Uterus (tissue), 4 donors: ENCODE measurements around the gene CELSR1. TPM values are rescaled to one million over a fixed set of nuclear protein-coding genes. Genes with fewer than 3 reads are reported as not detected.
"Not testable (repeated sequence)": the region's sequence is repeated elsewhere in the genome, so short reads cannot be mapped to it uniquely, and the experiment has no call there.

Source experiments
- DNase-seq, 2 donors: peaks; one replicate each; pipeline ENCODE4 v3.0.0-alpha.2; 2019 to 2020
- H3K27ac ChIP-seq, 2 donors: fragments of 200-600 bp; sonication (generic); 1 replicate in 1 of 2; 2 replicates in 1 of 2; pipeline ENCODE4 v1.5.1; 2016 to 2018
- H3K27me3 ChIP-seq, 2 donors: fragments of 200-600 bp; sonication (generic); one replicate each; pipeline ENCODE4 v1.5.1; 2018 to 2019; ENCODE audit warnings: control low read depth in 1 of 2
- H3K36me3 ChIP-seq, 2 donors: fragments of 200-600 bp; sonication (generic); one replicate each; pipeline ENCODE4 v1.5.1; 2019; ENCODE audit warnings: control low read depth in 1 of 2
- H3K4me1 ChIP-seq, 2 donors: fragments of 200-600 bp; sonication (generic); one replicate each; pipeline ENCODE4 v1.5.1; 2018 to 2019; ENCODE audit warnings: control low read depth in 1 of 2
- H3K4me3 ChIP-seq, 2 donors: fragments of 200-600 bp; sonication (generic); 1 replicate in 1 of 2; 2 replicates in 1 of 2; pipeline ENCODE4 v1.5.1; 2018 to 2019; ENCODE audit warnings: mild to moderate bottlenecking in 1 of 2
- H3K9me3 ChIP-seq, 2 donors: fragments of 200-600 bp; sonication (generic); one replicate each; pipeline ENCODE4 v1.5.1; 2019; ENCODE audit warnings: control low read depth in 1 of 2
- POLR2A ChIP-seq, 2 donors: fragments of 450-650 bp; IDR thresholded peaks; one replicate each; pipeline ENCODE4 v1.6.1; 2016; ENCODE audit warnings: antibody characterized with exemption in 2 of 2, mild to moderate bottlenecking in 1 of 2, moderate library complexity in 1 of 2
- intact Hi-C: fragments of 100-400 bp; cut with DNase I; formaldehyde crosslinking; loops from one replicate; pipeline ENCODE4 v1.15.1; 2023; ENCODE audit warnings: low total_unique reads
- total RNA-seq, 4 donors: library from RNA; depleted of rRNA in 3 of 4; stranded (reverse); fragments of >200 nt in 3 of 4; gene quantifications; one replicate each; pipeline versions ENCODE4 v1.1.0 to v1.2.4, GENCODE V29; 2014 to 2023
- TF ChIP-seq, protein P1 (sequence below), 4 experiments: fragments of 200-600 bp in 2 of 4; fragments of 450-650 bp in 2 of 4; sonication (generic) in 2 of 4; IDR thresholded peaks; one replicate each; pipeline ENCODE4 v1.5.1; 2016 to 2019; ENCODE audit warnings: antibody characterized with exemption in 4 of 4, mild to moderate bottlenecking in 2 of 4, moderate library complexity in 1 of 4
- donor health status: DM: yes; HTN: yes; CAD: no.

The CELSR1 gene
- total RNA-seq, 4 donors from 2014 or later: 1.5 to 15.8 (median 8.4) TPM

- Histone ChIP-seq H3K27ac (no peak overlapping the region), H3K27me3 (no peaks in the 10 kb centered on the region), H3K4me1 (no peaks in the 10 kb centered on the region), H3K4me3 (no peak overlapping the region), H3K36me3 (no peaks in the 10 kb centered on the region), H3K9me3 (no peaks in the 10 kb centered on the region)
- DNase-seq: no peak
- intact Hi-C loops: no loop called here
- no peak for TF ChIP-seq POLR2A (IDR thresholded peaks at IDR 0.05)
- TF ChIP-seq, protein P1, sequence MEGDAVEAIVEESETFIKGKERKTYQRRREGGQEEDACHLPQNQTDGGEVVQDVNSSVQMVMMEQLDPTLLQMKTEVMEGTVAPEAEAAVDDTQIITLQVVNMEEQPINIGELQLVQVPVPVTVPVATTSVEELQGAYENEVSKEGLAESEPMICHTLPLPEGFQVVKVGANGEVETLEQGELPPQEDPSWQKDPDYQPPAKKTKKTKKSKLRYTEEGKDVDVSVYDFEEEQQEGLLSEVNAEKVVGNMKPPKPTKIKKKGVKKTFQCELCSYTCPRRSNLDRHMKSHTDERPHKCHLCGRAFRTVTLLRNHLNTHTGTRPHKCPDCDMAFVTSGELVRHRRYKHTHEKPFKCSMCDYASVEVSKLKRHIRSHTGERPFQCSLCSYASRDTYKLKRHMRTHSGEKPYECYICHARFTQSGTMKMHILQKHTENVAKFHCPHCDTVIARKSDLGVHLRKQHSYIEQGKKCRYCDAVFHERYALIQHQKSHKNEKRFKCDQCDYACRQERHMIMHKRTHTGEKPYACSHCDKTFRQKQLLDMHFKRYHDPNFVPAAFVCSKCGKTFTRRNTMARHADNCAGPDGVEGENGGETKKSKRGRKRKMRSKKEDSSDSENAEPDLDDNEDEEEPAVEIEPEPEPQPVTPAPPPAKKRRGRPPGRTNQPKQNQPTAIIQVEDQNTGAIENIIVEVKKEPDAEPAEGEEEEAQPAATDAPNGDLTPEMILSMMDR (IDR thresholded peaks at IDR 0.05): no peak
Measured at GRCh38 chr22:46399251-46400024, 138.0 kb downstream of the CELSR1 start.

DNA sequence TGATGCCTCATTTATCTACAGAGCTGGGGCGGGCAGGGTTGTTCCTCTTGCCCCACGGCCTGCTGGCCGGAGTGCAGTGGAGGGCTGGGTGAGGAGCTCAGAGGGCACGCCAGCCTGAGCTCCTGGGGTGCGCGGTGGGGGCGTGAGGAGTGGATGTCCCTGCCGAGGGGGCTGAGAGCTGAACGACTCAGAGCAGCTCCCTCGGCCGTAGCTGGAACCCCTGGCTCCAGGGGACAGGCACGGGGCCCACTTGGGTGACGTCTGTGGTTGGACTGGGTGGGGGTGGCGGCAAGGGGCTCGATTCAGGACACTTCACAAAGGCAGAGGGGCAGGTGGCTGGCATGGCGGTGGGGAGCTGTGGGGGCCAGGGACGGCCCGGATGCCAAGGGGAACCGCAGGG lies 139.5 kb downstream of the CELSR1 start:
- H3K9me3 ChIP-seq: no peaks in the 10 kb centered on the region
- no peaks in the 10 kb centered on the region for H3K27me3 ChIP-seq
- no peak overlapping the region for H3K27ac ChIP-seq
- H3K36me3 ChIP-seq: no peaks in the 10 kb centered on the region
- H3K4me3 ChIP-seq: no peak overlapping the region
- DNase-seq: no peak
- no peaks in the 10 kb centered on the region for H3K4me1 ChIP-seq
- intact Hi-C loops: no loop called here
- TF ChIP-seq, protein P1 (IDR thresholded peaks at IDR 0.05): no peak
- no peak for TF ChIP-seq POLR2A (IDR thresholded peaks at IDR 0.05)

- intact Hi-C loops: no loop called here
- Histone ChIP-seq H3K4me1 (no peaks in the 10 kb centered on the region), H3K36me3 (no peaks in the 10 kb centered on the region)
Measured at GRCh38 chr22:46397514-46397913, 139.9 kb downstream of the CELSR1 start.

DNA sequence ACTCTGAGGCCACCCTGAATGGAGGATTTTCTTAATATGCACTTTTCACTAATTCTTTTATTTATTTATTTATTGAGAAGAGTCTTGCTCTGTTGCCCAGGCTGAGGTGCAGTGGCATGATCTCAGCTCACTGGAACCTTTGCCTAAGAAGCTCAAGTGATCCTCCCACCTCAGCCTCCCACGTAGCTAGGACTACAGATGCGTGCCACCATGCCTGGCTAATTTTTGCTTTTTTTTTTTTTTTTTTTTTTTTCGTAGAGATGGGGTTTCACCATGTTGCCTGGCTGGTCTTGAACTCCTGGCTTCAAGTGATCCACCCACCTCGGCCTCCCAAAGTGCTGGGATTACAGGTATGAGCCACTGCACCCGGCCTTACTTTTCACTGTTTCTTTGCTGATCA lies 140.4 kb downstream of the CELSR1 start:
- H3K4me3 ChIP-seq, H3K9me3 ChIP-seq, intact Hi-C loops, H3K4me1 ChIP-seq, H3K27me3 ChIP-seq, H3K27ac ChIP-seq, H3K36me3 ChIP-seq, DNase-seq: not testable (repeated sequence)

More at GRCh38 chr22:46397514-46397913, 139.9 kb downstream of the CELSR1 start:
- Histone ChIP-seq H3K4me3 (no peak overlapping the region), H3K27me3 (no peaks in the 10 kb centered on the region), H3K27ac (no peak overlapping the region), H3K9me3 (no peaks in the 10 kb centered on the region)
- no peak for DNase-seq
- TF ChIP-seq, protein P1 (IDR thresholded peaks at IDR 0.05): no peak
- TF ChIP-seq POLR2A (IDR thresholded peaks at IDR 0.05): no peak

DNA sequence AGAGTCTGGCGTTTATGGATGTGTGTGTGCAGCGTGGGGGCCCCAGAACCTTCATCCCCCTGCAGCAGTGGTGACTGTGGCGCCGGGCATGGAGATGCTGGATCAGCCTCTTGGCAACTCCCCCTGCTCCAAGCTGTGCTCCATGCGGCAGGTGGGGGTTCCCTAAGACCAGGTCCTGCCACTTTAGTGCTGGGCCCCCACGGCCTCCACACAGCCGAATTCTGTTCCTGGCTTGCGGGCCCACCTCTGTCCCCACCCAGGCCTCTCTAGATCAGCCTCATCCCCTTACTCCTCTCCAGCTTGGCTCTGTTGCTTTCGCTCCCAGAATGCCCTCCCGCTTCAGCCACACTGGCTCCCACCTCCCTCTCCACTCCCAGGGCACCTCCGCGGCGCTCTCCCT lies 142.3 kb downstream of the CELSR1 start:
- H3K4me3 ChIP-seq: no peak overlapping the region
- intact Hi-C loops: no loop called here
- TF ChIP-seq POLR2A (IDR thresholded peaks at IDR 0.05): no peak
- TF ChIP-seq, protein P1 (IDR thresholded peaks at IDR 0.05): no peak
- no peaks in the 10 kb centered on the region for H3K4me1 ChIP-seq
- H3K36me3 ChIP-seq: no peaks in the 10 kb centered on the region
- H3K27me3 ChIP-seq: no peaks in the 10 kb centered on the region
- no peak for DNase-seq
- no peak overlapping the region for H3K27ac ChIP-seq
- H3K9me3 ChIP-seq: no peaks in the 10 kb centered on the region
